Mammary epithelial cell (primary cell): ENCODE results near the gene EEF1G.

Experiments used
- CTCF ChIP-seq, 2 donors: IDR thresholded peaks in 1 of 2; conservative IDR thresholded peaks in 1 of 2; 2 replicates each; pipeline ENCODE4 v1.5.1; 2011 to 2012; ENCODE audit warnings: inconsistent platforms in 2 of 2, low read length in 2 of 2, mild to moderate bottlenecking in 2 of 2, control low read depth in 1 of 2, low read depth in 1 of 2; ENCODE audit not compliant: insufficient read depth in 1 of 2; ENCODE audit errors: extremely low read depth in 1 of 2
- EZH2 ChIP-seq: IDR thresholded peaks from 2 replicates; pipeline ENCODE4 v1.6.1; 2012; ENCODE audit warnings: low read length, inconsistent platforms, borderline replicate concordance

GRCh38 chr11:62543680-62544444 is 29.8 kb downstream of the EEF1G start:
- TF ChIP-seq EZH2 (no peak), CTCF (conservative IDR thresholded peaks at IDR 0.05 in 1 of 2, IDR thresholded peaks at IDR 0.05 in 1 of 2; ENCODE audit: extremely low read depth in 1 of 2, insufficient read depth in 1 of 2, low read depth in 1 of 2, low read length in 2 of 2) (no peak)
